Activated T-cell treated with anti-CD3 and anti-CD28 coated beads, Interleukin-2, amount 50 U/mL, for 72 hours (primary cell): Measurements from ENCODE around the gene ATXN1. TPM values are rescaled to one million over a fixed set of nuclear protein-coding genes. Genes with fewer than 3 reads are reported as not detected.
A peak's percentile ranks its signal among the peaks of the same experiment; 100 is the strongest.

ENCODE experiments used
- ATAC-seq, 2 donors: fragments of 150-1000 bp; cut with Tn5 transposase; replicated peaks in 1 of 2; 2 replicates each; pipeline ENCODE4 v1.10.0; 2021; ENCODE audit warnings: moderate library complexity in 2 of 2, mild to moderate bottlenecking in 1 of 2
- DNase-seq, 2 donors: peaks; one replicate each; pipeline ENCODE4 v3.0.0; 2021 to 2022; ENCODE audit warnings: mixed read lengths in 1 of 2
- H3K27ac Mint-ChIP-seq: one replicate; pipeline ENCODE4 v1.8.0; 2022; ENCODE audit warnings: mild to moderate bottlenecking, moderate library complexity, mixed read lengths
- H3K27me3 Mint-ChIP-seq: one replicate; pipeline ENCODE4 v1.8.0; 2022; ENCODE audit warnings: low read depth, mixed read lengths
- H3K36me3 Mint-ChIP-seq, 2 donors: one replicate each; pipeline ENCODE4 v1.8.0; 2022; ENCODE audit warnings: mixed read lengths in 2 of 2, mild to moderate bottlenecking in 1 of 2; ENCODE audit not compliant: insufficient read depth in 2 of 2
- H3K4me1 Mint-ChIP-seq: one replicate; pipeline ENCODE4 v1.8.0; 2022; ENCODE audit warnings: low read depth, mixed read lengths
- H3K4me3 Mint-ChIP-seq, 2 donors: one replicate each; pipeline ENCODE4 v1.8.0; 2022; ENCODE audit warnings: mild to moderate bottlenecking in 2 of 2, mixed read lengths in 2 of 2, moderate library complexity in 2 of 2
- H3K9me3 Mint-ChIP-seq, 2 donors: one replicate each; pipeline ENCODE4 v1.8.0; 2022; ENCODE audit warnings: mixed read lengths in 2 of 2
- total RNA-seq, 2 donors: library from RNA; stranded (reverse); gene quantifications; one replicate each; pipeline ENCODE4 v1.2.3, GENCODE V29; 2022

Gene ATXN1
- total RNA-seq, 2 donors from 2014 or later = 46.5 to 65.1 TPM

- peaks cover 83% of the 10 kb centered on the region for H3K4me1 Mint-ChIP-seq
- peaks cover 0 to 3% of the 10 kb centered on the region in 2 donors for H3K36me3 Mint-ChIP-seq
- peak overlapping the region; percentile 80 for H3K27ac Mint-ChIP-seq
- DNase-seq (no peak), ATAC-seq (no peak)
- no peaks in the 10 kb centered on the region for H3K9me3 Mint-ChIP-seq
- peak overlapping the region; percentile 16 to 83 for H3K4me3 Mint-ChIP-seq
- no peaks in the 10 kb centered on the region for H3K27me3 Mint-ChIP-seq
Measured at GRCh38 chr6:16488813-16489212, 272.4 kb downstream of the ATXN1 start.

- DNase-seq (no peak), ATAC-seq (peak; percentile 21 to 38)
- H3K9me3 Mint-ChIP-seq = no peaks in the 10 kb centered on the region
- peaks cover 83% of the 10 kb centered on the region for H3K4me1 Mint-ChIP-seq
- no peaks in the 10 kb centered on the region for H3K27me3 Mint-ChIP-seq
- peak overlapping the region; percentile 80 for H3K27ac Mint-ChIP-seq
- peaks cover 1 to 5% of the 10 kb centered on the region in 2 donors for H3K36me3 Mint-ChIP-seq
- H3K4me3 Mint-ChIP-seq = peak overlapping the region; percentile 54 to 83
Measured at GRCh38 chr6:16487996-16488674, 273.1 kb downstream of the ATXN1 start.

GRCh38 chr6:16486661-16487060 lies 274.6 kb downstream of the ATXN1 start:
- peak overlapping the region; percentile 54 to 83 for H3K4me3 Mint-ChIP-seq
- peaks cover 91% of the 10 kb centered on the region for H3K4me1 Mint-ChIP-seq
- ATAC-seq = no peak
- H3K27me3 Mint-ChIP-seq = no peaks in the 10 kb centered on the region
- H3K27ac Mint-ChIP-seq = peak overlapping the region; percentile 80
- peaks cover 3 to 14% of the 10 kb centered on the region in 2 donors for H3K36me3 Mint-ChIP-seq
- peaks cover 0 to 2% of the 10 kb centered on the region in 2 donors for H3K9me3 Mint-ChIP-seq
- peak in 1 of 2 donors; percentile 31 for DNase-seq

- Mint-ChIP-seq H3K27me3 (no peaks in the 10 kb centered on the region), H3K4me3 (peak overlapping the region; percentile 68 to 81), H3K9me3 (peaks cover 0 to 2% of the 10 kb centered on the region in 2 donors), H3K4me1 (peaks cover 96% of the 10 kb centered on the region), H3K27ac (peak overlapping the region; percentile 73), H3K36me3 (peaks cover 8 to 27% of the 10 kb centered on the region in 2 donors)
- DNase-seq (peak in 1 of 2 donors; percentile 46), ATAC-seq (peak; percentile 63 to 73)
Measured at GRCh38 chr6:16483315-16483875, 277.9 kb downstream of the ATXN1 start.

- Mint-ChIP-seq H3K27me3 (no peaks in the 10 kb centered on the region), H3K27ac (peak overlapping the region; percentile 73), H3K4me1 (peaks cover 95% of the 10 kb centered on the region), H3K4me3 (peak overlapping the region; percentile 68 to 81), H3K9me3 (peaks cover 0 to 2% of the 10 kb centered on the region in 2 donors), H3K36me3 (peaks cover 8 to 27% of the 10 kb centered on the region in 2 donors)
- DNase-seq = peak in 1 of 2 donors; percentile 34
- ATAC-seq = peak; percentile 3 to 6
Measured at GRCh38 chr6:16482702-16483314, 278.5 kb downstream of the ATXN1 start.

- DNase-seq (peak; percentile 62 to 72), ATAC-seq (peak; percentile 78 to 79)
- Mint-ChIP-seq H3K4me1 (peaks cover 95% of the 10 kb centered on the region), H3K9me3 (peaks cover 1 to 4% of the 10 kb centered on the region in 2 donors), H3K4me3 (peak overlapping the region; percentile 70 to 81), H3K36me3 (peaks cover 8 to 27% of the 10 kb centered on the region in 2 donors), H3K27ac (peak overlapping the region; percentile 73), H3K27me3 (no peaks in the 10 kb centered on the region)
Measured at GRCh38 chr6:16481697-16482399, 279.4 kb downstream of the ATXN1 start.

- H3K4me3 Mint-ChIP-seq = peak overlapping the region; percentile 70 to 81
- DNase-seq = no peak
- H3K9me3 Mint-ChIP-seq = peaks cover 1 to 4% of the 10 kb centered on the region in 2 donors
- H3K27ac Mint-ChIP-seq = peak overlapping the region; percentile 73
- peaks cover 10 to 30% of the 10 kb centered on the region in 2 donors for H3K36me3 Mint-ChIP-seq
- peaks cover 95% of the 10 kb centered on the region for H3K4me1 Mint-ChIP-seq
- no peaks in the 10 kb centered on the region for H3K27me3 Mint-ChIP-seq
- no peak for ATAC-seq
Measured at GRCh38 chr6:16480763-16481560, 280.3 kb downstream of the ATXN1 start.

GRCh38 chr6:16477367-16478149 lies 283.7 kb downstream of the ATXN1 start:
- Mint-ChIP-seq H3K4me3 (no peak overlapping the region), H3K27me3 (no peaks in the 10 kb centered on the region)

GRCh38 chr6:16476861-16477260 lies 284.4 kb downstream of the ATXN1 start:
- H3K27me3 Mint-ChIP-seq = no peaks in the 10 kb centered on the region
- H3K27ac Mint-ChIP-seq = peak overlapping the region; percentile 91
- peaks cover 14 to 27% of the 10 kb centered on the region in 2 donors for H3K36me3 Mint-ChIP-seq
- no peak for DNase-seq
- peaks cover 95% of the 10 kb centered on the region for H3K4me1 Mint-ChIP-seq
- H3K4me3 Mint-ChIP-seq = peak overlapping the region in 1 of 2 donors; percentile 44
- ATAC-seq = no peak
- H3K9me3 Mint-ChIP-seq = peaks cover 2 to 5% of the 10 kb centered on the region in 2 donors

More at GRCh38 chr6:16477367-16478149, 283.7 kb downstream of the ATXN1 start:
- H3K4me1 Mint-ChIP-seq = peaks cover 95% of the 10 kb centered on the region
- no peak for ATAC-seq
- H3K36me3 Mint-ChIP-seq = peaks cover 16 to 34% of the 10 kb centered on the region in 2 donors
- no peak overlapping the region for H3K27ac Mint-ChIP-seq
- DNase-seq = no peak
- H3K9me3 Mint-ChIP-seq = peaks cover 4 to 5% of the 10 kb centered on the region in 2 donors

- Mint-ChIP-seq H3K4me3 (peak overlapping the region in 1 of 2 donors; percentile 84), H3K27ac (peak overlapping the region; percentile 70), H3K36me3 (peaks cover 16 to 24% of the 10 kb centered on the region in 2 donors), H3K4me1 (peaks cover 95% of the 10 kb centered on the region), H3K27me3 (no peaks in the 10 kb centered on the region), H3K9me3 (peaks cover 2 to 5% of the 10 kb centered on the region in 2 donors)
- no peak for ATAC-seq
- no peak for DNase-seq
Measured at GRCh38 chr6:16475494-16475781, 285.8 kb downstream of the ATXN1 start.

- no peak for DNase-seq
- Mint-ChIP-seq H3K27ac (peak overlapping the region; percentile 70), H3K9me3 (peaks cover 2 to 5% of the 10 kb centered on the region in 2 donors), H3K36me3 (peaks cover 12 to 21% of the 10 kb centered on the region in 2 donors), H3K27me3 (no peaks in the 10 kb centered on the region), H3K4me1 (peaks cover 94% of the 10 kb centered on the region), H3K4me3 (peak overlapping the region; percentile 59 to 84)
- ATAC-seq = peak; percentile 66 to 73
Measured at GRCh38 chr6:16474772-16475493, 286.3 kb downstream of the ATXN1 start.
